ENCODE measurements around the gene GPC3.

DNA sequence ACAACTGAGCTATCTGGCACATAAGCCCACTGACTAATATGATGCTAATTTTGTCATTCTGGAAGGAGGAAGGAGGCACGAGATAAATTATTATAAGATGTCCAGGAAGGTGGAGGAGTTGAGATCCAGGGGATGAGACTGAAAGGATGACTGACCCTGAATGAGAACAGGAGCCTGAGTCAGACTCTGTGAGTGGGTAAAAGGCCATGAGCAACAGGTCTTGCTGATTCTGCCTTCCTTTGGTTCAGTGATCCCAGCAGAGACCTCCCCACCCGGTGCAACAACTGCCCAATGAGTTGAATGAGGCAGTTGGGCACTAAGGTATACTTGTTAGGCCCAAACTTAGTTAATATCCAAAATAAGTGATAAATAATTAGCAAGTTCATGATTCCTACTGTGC lies 332.0 kb downstream of the GPC3 start:
- TF ChIP-seq RNF2 (IDR thresholded peaks at IDR 0.05; ENCODE audit: borderline replicate concordance, low read depth) (no peak), POLR2A (IDR thresholded peaks at IDR 0.05; ENCODE audit: low read length) (no peak), EP300 (IDR thresholded peaks at IDR 0.05) (no peak), POLR2AphosphoS2 (conservative IDR thresholded peaks at IDR 0.05; ENCODE audit: low read length) (no peak), EHMT2 (IDR thresholded peaks at IDR 0.05; ENCODE audit: low read depth) (no peak), SMC3 (IDR thresholded peaks at IDR 0.05) (no peak), FOSL2 (IDR thresholded peaks at IDR 0.05) (no peak), FOSL2 (CRISPR knock-in tag; IDR thresholded peaks at IDR 0.05) (no peak)
- TF ChIP-seq, protein P1, sequence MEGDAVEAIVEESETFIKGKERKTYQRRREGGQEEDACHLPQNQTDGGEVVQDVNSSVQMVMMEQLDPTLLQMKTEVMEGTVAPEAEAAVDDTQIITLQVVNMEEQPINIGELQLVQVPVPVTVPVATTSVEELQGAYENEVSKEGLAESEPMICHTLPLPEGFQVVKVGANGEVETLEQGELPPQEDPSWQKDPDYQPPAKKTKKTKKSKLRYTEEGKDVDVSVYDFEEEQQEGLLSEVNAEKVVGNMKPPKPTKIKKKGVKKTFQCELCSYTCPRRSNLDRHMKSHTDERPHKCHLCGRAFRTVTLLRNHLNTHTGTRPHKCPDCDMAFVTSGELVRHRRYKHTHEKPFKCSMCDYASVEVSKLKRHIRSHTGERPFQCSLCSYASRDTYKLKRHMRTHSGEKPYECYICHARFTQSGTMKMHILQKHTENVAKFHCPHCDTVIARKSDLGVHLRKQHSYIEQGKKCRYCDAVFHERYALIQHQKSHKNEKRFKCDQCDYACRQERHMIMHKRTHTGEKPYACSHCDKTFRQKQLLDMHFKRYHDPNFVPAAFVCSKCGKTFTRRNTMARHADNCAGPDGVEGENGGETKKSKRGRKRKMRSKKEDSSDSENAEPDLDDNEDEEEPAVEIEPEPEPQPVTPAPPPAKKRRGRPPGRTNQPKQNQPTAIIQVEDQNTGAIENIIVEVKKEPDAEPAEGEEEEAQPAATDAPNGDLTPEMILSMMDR (IDR thresholded peaks at IDR 0.05) = no peak
- TF ChIP-seq, protein P2, sequence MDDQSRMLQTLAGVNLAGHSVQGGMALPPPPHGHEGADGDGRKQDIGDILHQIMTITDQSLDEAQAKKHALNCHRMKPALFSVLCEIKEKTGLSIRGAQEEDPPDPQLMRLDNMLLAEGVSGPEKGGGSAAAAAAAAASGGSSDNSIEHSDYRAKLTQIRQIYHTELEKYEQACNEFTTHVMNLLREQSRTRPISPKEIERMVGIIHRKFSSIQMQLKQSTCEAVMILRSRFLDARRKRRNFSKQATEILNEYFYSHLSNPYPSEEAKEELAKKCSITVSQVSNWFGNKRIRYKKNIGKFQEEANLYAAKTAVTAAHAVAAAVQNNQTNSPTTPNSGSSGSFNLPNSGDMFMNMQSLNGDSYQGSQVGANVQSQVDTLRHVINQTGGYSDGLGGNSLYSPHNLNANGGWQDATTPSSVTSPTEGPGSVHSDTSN (IDR thresholded peaks at IDR 0.05) = no peak
- TF ChIP-seq, protein P3, sequence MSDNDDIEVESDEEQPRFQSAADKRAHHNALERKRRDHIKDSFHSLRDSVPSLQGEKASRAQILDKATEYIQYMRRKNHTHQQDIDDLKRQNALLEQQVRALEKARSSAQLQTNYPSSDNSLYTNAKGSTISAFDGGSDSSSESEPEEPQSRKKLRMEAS (IDR thresholded peaks at IDR 0.05) = no peak
- TF ChIP-seq, protein P4, sequence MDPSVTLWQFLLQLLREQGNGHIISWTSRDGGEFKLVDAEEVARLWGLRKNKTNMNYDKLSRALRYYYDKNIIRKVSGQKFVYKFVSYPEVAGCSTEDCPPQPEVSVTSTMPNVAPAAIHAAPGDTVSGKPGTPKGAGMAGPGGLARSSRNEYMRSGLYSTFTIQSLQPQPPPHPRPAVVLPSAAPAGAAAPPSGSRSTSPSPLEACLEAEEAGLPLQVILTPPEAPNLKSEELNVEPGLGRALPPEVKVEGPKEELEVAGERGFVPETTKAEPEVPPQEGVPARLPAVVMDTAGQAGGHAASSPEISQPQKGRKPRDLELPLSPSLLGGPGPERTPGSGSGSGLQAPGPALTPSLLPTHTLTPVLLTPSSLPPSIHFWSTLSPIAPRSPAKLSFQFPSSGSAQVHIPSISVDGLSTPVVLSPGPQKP (IDR thresholded peaks at IDR 0.05; ENCODE audit: low read depth, low read length) = no peak
